Heart right ventricle (tissue), 16 donors: ENCODE results near the gene CTRB2. TPM values are rescaled to one million over a fixed set of nuclear protein-coding genes. Genes with fewer than 3 reads are reported as not detected.
A peak's percentile ranks its signal among the peaks of the same experiment; 100 is the strongest.

ENCODE experiments used
- ATAC-seq, 8 donors: fragments of 200-7000 bp; cut with Tn5 transposase; one replicate each; pipeline ENCODE4 v1.9.1; 2020; ENCODE audit warnings: mild to moderate bottlenecking in 8 of 8, moderate library complexity in 8 of 8, moderate number of reproducible peaks in 1 of 8
- DNase-seq, 2 donors: peaks; one replicate each; pipeline ENCODE4 v3.0.0-alpha.2; 2020
- H3K27ac ChIP-seq, 10 donors: fragments of 200-600 bp; sonication (generic) in 2 of 10; one replicate each; pipeline versions ENCODE4 v1.5.0 to v1.8.0; 2020 to 2022; ENCODE audit warnings: mild to moderate bottlenecking in 3 of 10
- H3K27me3 ChIP-seq, 7 donors: fragments of 200-600 bp; one replicate each; pipeline ENCODE4 v1.8.0; 2021 to 2022; ENCODE audit warnings: mild to moderate bottlenecking in 2 of 7
- H3K36me3 ChIP-seq, 9 donors: fragments of 200-600 bp; sonication (generic) in 1 of 9; one replicate each; pipeline versions ENCODE4 v1.5.0 to v1.8.0; 2020 to 2022; ENCODE audit warnings: mild to moderate bottlenecking in 2 of 9
- H3K4me1 ChIP-seq, 9 donors: fragments of 200-600 bp; sonication (generic) in 1 of 9; one replicate each; pipeline versions ENCODE4 v1.5.0 to v1.8.0; 2020 to 2022; ENCODE audit warnings: mild to moderate bottlenecking in 4 of 9
- H3K4me3 ChIP-seq, 10 donors: fragments of 200-600 bp; sonication (generic) in 2 of 10; one replicate each; pipeline versions ENCODE4 v1.5.0 to v1.8.0; 2020 to 2022; ENCODE audit warnings: mild to moderate bottlenecking in 7 of 10, moderate library complexity in 2 of 10
- H3K9me3 ChIP-seq, 11 donors: fragments of 200-600 bp in 10 of 11; sonication (generic) in 2 of 11; one replicate each; pipeline versions ENCODE4 v1.5.0 to v1.8.0; 2013 to 2022; ENCODE audit warnings: mild to moderate bottlenecking in 2 of 11, control low read depth in 1 of 11, moderate library complexity in 1 of 11
- WGBS, 2 donors: extraction: QIAGEN DNeasy Blood & Tissue Kit; methylation state at CpG; one replicate each; pipeline ENCODE4 v1.1.7; 2013; ENCODE audit warnings: inconsistent platforms in 1 of 2; 5-methylcytosine and 5-hydroxymethylcytosine counted together
- intact Hi-C, 10 donors: fragments of 100-400 bp; cut with DNase I; formaldehyde crosslinking; loops; one replicate each; pipeline versions ENCODE4 v1.11.1 to v1.14.2; 2022
- polyA plus RNA-seq, 2 donors: library from polyadenylated mRNA; stranded (reverse); fragments of 200-250 nt; gene quantifications; one replicate each; pipeline ENCODE4 v1.2.3, GENCODE V29; 2013
- total RNA-seq, 10 donors: library from RNA; stranded (reverse); fragmentation: NEBNext Ultra II Directional in 3 of 10; extraction: Animal tissue kit (Norgen Biotek cat#: 25700) in 3 of 10; gene quantifications; one replicate each; pipeline versions ENCODE4 v1.2.1 to v1.2.4, GENCODE V29; 2021 to 2023
- TF ChIP-seq, protein P1 (sequence below), 9 donors: fragments of 200-600 bp; sonication (generic) in 2 of 9; IDR thresholded peaks; one replicate each; pipeline versions ENCODE4 v1.5.0 to v1.8.0; 2021 to 2022; ENCODE audit warnings: antibody characterized with exemption in 9 of 9, mild to moderate bottlenecking in 5 of 9, moderate library complexity in 1 of 9
- donor health status: Arrhythmogenic right ventricular cardiomyopathy.
- donor health status: ischemic (EF 13 %, LVEDD 7.1; RV severe dilation, severe dysfunction).
- donor health status: healthy with polysubstance abuse.
- donor health status: DM: no; HTN: yes; CAD: no.
- donor health status: DM: no; HTN: no; CAD: no.
- donor health status: ischemic (EF 25% LVEDD 6.9; RV normal size, moderate dysfunction).
- donor health status: ischemic (EF 25% LVEDD 5.7; RV mildly dilated, moderate dysfunction).
- donor health status: healthy.
- donor health status: DM: yes; HTN: yes; CAD: no.
- donor health status: Ischemic cardiomyopathy.
- donor health status: ischemic (EF 35%, LVEDD 5.7; RV mildly dilated, moderate dysfunction).
- donor health status: nonischemic (EF 11% LVEDD 7.7; RV severe dilation, severe dysfunction).
- donor health status: DM: yes; HTN: yes; CAD: no.
- donor health status: PGD.
- donor health status: ischemic (EF 29% LVEDD 5.4; RV normal size, mild dysfunction).
- donor health status: nonischemic (EF 23%, LVEDD 6.1; RV moderate dilation, normal function).

Gene CTRB2
- total and polyA plus RNA-seq, 12 donors = 0.42 to 3.8 (median 2.8) TPM; not detected in 4

GRCh38 chr16:75198135-75198600, 8.8 kb downstream of the CTRB2 start:
- peaks cover 0 to 12% (median 6%) of the 10 kb centered on the region in 9 donors for H3K4me1 ChIP-seq
- 16 to 17% methylated on average over 18 of the region's 18 CpGs for WGBS, 2 donors
- peak in 5 of 8 donors; percentile 14 to 35 (median 20) for ATAC-seq
- H3K4me3 ChIP-seq = peak overlapping the region in 1 of 10 donors; percentile 16
- no peaks in the 10 kb centered on the region for H3K36me3 ChIP-seq
- intact Hi-C loops = loop anchor here (2.0 to 10.0 kb wide), 10 partner anchors 34 to 567 kb away; partner anchors contain the start of gene TMEM170A (in 2 of the 10)
- H3K27me3 ChIP-seq = peaks cover 0 to 48% (median 13%) of the 10 kb centered on the region in 7 donors
- TF ChIP-seq, protein P1, sequence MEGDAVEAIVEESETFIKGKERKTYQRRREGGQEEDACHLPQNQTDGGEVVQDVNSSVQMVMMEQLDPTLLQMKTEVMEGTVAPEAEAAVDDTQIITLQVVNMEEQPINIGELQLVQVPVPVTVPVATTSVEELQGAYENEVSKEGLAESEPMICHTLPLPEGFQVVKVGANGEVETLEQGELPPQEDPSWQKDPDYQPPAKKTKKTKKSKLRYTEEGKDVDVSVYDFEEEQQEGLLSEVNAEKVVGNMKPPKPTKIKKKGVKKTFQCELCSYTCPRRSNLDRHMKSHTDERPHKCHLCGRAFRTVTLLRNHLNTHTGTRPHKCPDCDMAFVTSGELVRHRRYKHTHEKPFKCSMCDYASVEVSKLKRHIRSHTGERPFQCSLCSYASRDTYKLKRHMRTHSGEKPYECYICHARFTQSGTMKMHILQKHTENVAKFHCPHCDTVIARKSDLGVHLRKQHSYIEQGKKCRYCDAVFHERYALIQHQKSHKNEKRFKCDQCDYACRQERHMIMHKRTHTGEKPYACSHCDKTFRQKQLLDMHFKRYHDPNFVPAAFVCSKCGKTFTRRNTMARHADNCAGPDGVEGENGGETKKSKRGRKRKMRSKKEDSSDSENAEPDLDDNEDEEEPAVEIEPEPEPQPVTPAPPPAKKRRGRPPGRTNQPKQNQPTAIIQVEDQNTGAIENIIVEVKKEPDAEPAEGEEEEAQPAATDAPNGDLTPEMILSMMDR (IDR thresholded peaks at IDR 0.05) = no peak
- no peak for DNase-seq
- no peaks in the 10 kb centered on the region for H3K9me3 ChIP-seq
- H3K27ac ChIP-seq = no peak overlapping the region

GRCh38 chr16:75197522-75198134, 9.3 kb downstream of the CTRB2 start:
- no peak for ATAC-seq
- no peak overlapping the region for H3K27ac ChIP-seq
- TF ChIP-seq, protein P1 (IDR thresholded peaks at IDR 0.05) = no peak
- no peaks in the 10 kb centered on the region for H3K36me3 ChIP-seq
- intact Hi-C loops = loop anchor here (2.0 to 10.0 kb wide), 10 partner anchors 35 to 567 kb away; partner anchors contain the start of gene TMEM170A (in 2 of the 10)
- H3K4me3 ChIP-seq = peak overlapping the region in 1 of 10 donors; percentile 16
- no peaks in the 10 kb centered on the region for H3K9me3 ChIP-seq
- WGBS, 2 donors = 51 to 57% methylated on average over 14 of the region's 14 CpGs
- DNase-seq = no peak
- peaks cover 0 to 48% (median 13%) of the 10 kb centered on the region in 7 donors for H3K27me3 ChIP-seq
- H3K4me1 ChIP-seq = peaks cover 0 to 12% (median 6%) of the 10 kb centered on the region in 9 donors

DNA sequence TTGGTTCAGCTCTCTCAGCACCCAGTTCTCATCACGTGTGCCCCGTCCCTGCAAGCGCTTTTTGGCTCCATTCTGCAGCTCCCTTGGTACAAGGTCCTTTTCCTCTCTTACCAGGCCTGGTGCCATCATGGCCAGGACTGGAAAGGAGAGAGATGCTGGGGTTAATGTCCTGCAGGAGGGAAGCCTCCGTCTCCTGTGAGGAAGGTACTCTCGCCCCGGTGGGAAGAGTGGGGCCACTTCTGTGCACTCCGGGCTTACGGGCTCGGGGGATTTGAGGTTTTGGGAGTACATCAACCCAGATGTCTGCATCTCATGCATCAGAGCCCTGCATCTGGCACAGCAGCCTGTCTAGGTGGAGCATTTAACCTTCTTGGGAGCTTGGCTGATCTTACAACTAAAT, 10.1 kb downstream of the CTRB2 start:
- no peak for DNase-seq
- peaks cover 0 to 48% (median 13%) of the 10 kb centered on the region in 7 donors for H3K27me3 ChIP-seq
- WGBS, 2 donors = 70 to 76% methylated on average over 9 of the region's 9 CpGs
- H3K4me3 ChIP-seq = no peak overlapping the region
- no peak overlapping the region for H3K27ac ChIP-seq
- TF ChIP-seq, protein P1 (IDR thresholded peaks at IDR 0.05) = no peak
- intact Hi-C loops = loop anchor here in 9 of 10 donors (5.0 to 10.0 kb wide), 8 partner anchors 35 to 568 kb away; partner anchors contain the start of gene TMEM170A (in 2 of the 9)
- ATAC-seq = no peak
- peaks cover 0 to 12% (median 6%) of the 10 kb centered on the region in 9 donors for H3K4me1 ChIP-seq
- H3K9me3 ChIP-seq = no peaks in the 10 kb centered on the region
- H3K36me3 ChIP-seq = no peaks in the 10 kb centered on the region

GRCh38 chr16:75195811-75196790, 10.9 kb downstream of the CTRB2 start:
- intact Hi-C loops = loop anchor here in 9 of 10 donors (5.0 to 10.0 kb wide), 8 partner anchors 36 to 569 kb away; partner anchors contain the start of gene TMEM170A (in 2 of the 9)
- Histone ChIP-seq H3K36me3 (no peaks in the 10 kb centered on the region), H3K4me3 (no peak overlapping the region), H3K4me1 (peaks cover 0 to 12% (median 6%) of the 10 kb centered on the region in 9 donors), H3K27me3 (peaks cover 0 to 43% (median 13%) of the 10 kb centered on the region in 7 donors), H3K27ac (no peak overlapping the region), H3K9me3 (no peaks in the 10 kb centered on the region)
- DNase-seq (no peak), ATAC-seq (no peak)
- TF ChIP-seq, protein P1 (IDR thresholded peaks at IDR 0.05) = no peak
- 83 to 86% methylated on average over 24 of the region's 24 CpGs for WGBS, 2 donors
